Mucosa of gallbladder (tissue), 1 donor: ENCODE data around the gene KNDC1. TPM values are rescaled to one million over a fixed set of nuclear protein-coding genes. Genes with fewer than 3 reads are reported as not detected.
A peak's percentile ranks its signal among the peaks of the same experiment; 100 is the strongest.
"Not testable (repeated sequence)": the region's sequence is repeated elsewhere in the genome, so short reads cannot be mapped to it uniquely, and the experiment has no call there.

Source experiments
- DNase-seq: peaks from one replicate; pipeline ENCODE4 v3.0.0-alpha.2; 2020; ENCODE audit warnings: low spot score
- total RNA-seq: library from RNA; stranded (reverse); gene quantifications from one replicate; pipeline ENCODE4 v1.2.1, GENCODE V29; 2021
- donor health status: DM: no; HTN: no; CAD: no.

Gene KNDC1
- total RNA-seq, 1 donor from 2014 or later = 5.2 TPM

- no peak for DNase-seq
These were observed 99.6 kb downstream of the KNDC1 start for GRCh38 chr10:133259602-133259989.

DNA sequence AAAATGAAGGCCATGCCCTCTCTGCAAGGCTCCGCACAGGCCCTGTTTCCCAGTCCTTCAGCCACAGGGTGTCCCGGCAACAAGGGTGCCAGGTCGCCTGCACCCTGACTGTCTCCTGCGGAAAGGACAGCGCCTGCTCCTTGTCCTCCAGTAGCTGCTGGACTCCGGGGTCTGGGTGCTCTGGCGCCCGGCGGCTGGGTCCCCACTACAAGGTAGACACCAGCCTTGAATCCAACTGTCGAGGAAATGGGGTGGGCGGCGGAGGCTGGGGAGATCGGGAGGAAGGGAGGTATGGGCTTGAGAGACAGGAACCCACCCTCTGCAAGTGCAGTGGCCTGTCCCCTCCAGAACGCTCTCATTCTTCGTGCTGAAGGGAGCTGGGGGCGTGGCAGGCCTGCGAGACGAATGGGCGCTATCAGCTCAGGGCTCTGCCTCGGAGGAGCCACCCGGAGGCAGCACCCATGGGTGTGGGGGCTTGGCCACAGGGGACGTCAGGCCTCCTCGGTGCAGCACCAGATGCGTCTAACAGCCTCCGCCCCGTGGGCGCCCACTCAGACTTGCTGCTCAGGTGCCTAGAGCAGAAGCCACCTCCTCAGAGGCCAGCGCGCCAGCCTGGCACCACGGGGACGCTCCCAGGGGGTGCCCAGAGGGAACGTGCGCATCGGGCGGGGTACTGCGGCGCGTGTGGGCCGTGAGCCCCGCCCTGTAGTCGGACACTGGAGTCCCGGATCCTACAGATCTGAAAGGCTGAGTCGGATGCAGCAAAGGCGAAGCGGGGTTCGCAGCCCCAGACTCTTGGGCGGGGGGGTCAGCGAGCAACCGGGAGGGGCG lies 101.1 kb downstream of the KNDC1 start:
- DNase-seq = no peak

DNA sequence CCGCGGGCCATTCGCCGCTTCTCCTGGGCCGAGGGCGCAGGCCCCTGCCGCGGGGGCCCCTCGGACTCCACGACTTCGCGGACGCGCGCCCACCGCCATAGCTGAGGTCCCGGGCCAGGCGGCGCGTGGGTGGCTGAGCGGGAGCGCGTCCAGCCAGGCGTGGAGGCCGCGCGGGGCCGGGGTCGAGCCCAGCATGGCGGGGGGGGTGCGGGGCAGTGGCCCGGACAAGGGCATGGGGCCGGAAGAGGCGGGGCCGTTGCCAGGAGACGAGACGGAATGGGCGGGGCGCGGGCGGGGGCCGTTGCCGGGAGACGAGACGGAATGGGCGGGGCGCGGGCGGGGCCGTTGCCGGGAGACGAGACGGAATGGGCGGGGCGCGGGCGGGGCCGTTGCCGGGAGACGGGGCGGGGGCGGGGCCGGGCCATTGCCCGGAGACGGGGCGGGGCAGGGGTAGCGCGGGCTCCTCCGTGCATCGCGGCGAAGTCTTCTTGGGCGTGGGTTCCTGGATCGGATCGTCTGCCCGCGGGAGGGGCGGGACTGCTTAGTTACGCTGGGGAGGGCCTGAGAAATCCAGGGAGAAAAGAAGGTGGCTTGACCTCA lies 101.8 kb downstream of the KNDC1 start:
- peak; percentile 90 for DNase-seq

- DNase-seq = no peak
These were observed 102.7 kb downstream of the KNDC1 start for GRCh38 chr10:133262696-133263095.

GRCh38 chr10:133263674-133264073 lies 103.7 kb downstream of the KNDC1 start:
- DNase-seq = no peak

DNA sequence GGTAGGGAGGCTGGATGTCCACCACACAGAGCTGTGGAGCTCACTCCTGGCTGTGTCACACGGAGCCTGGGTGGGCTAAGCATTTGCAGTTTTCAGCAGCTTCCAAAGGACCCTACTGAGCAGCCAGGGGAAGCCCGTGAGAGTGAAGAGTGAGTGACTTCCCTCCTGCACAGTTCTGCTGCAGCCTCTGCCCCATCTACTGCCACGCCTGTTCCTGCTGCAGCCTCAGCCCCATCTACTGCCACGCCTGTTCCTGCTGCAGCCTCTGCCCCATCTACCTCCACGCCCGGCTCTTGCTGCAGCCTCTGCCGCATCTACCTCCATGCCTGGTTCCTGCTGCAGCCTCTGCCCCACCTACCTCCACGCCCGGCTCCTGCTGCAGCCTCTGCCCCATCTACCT lies 104.4 kb downstream of the KNDC1 start:
- no peak for DNase-seq

DNA sequence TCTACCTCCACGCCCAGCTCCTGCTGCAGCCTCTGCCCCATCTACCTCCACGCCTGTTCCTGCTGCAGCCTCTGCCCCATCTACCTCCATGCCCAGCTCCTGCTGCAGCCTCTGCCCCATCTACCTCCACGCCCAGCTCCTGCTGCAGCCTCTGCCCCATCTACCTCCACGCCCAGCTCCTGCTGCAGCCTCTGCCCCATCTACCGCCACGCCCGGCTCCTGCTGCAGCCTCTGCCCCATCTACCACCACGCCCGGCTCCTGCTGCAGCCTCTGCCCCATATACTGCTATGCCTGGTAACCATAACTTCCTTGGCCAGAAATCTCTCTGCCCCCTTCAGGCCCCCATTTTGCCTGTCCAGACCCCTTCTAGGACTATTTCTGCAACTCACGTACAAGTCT lies 105.0 kb downstream of the KNDC1 start:
- DNase-seq = not testable (repeated sequence)

DNA sequence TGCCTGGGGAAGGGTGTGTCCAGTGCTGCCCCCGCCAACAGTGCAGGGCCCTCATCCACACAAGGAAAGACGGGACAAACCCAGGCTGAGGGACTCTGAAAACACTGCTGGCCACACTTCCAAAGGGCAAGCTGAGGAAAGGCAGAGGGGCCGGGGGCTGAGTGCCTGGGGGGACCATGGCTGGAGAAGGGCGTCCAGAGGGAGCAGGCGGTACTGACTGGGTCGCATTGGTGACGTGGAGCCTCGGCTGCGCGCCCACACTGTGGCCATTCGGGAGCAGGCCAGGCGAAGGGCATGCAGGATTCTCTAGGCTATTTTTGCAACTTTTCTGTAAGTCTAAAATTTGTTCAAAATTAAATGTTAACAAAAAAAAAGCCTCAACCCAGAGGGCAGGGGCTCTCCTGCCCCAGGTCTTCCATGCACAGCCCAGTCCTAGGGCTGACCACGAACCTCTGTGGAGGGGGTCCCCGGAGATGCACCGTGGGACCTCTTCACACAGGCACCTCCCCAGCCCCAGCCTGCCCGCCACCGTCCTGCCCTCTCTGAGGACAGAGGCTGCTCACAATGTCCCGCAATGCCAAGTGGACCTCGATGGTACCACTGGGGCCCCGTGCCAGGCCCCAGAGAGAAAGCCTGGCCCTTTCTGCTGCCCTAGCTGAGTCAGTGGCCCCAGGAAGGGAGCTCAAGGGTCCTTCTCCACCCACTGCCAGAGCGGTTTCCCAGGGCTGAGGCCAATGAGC lies 106.2 kb downstream of the KNDC1 start:
- no peak for DNase-seq

DNA sequence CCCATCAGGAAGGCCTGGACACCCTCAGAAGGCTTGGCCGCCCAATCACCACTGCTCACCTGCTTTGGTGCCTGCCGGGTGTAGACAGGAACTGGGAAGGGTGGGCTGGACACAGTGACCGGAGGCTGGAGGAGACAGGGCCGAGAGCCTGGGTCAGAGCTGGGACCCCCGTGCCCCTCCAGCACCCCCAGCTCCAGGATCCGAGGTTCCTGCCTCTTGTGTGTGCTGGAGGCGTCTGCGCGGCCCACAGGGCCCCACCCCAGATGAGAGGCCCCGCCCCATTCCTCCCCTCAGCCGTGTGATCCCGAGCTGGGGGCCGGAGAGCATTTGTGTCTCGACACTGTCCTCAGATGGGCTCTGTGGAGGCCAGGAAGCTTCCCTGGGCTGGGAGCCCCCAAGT lies 107.3 kb downstream of the KNDC1 start:
- no peak for DNase-seq

DNA sequence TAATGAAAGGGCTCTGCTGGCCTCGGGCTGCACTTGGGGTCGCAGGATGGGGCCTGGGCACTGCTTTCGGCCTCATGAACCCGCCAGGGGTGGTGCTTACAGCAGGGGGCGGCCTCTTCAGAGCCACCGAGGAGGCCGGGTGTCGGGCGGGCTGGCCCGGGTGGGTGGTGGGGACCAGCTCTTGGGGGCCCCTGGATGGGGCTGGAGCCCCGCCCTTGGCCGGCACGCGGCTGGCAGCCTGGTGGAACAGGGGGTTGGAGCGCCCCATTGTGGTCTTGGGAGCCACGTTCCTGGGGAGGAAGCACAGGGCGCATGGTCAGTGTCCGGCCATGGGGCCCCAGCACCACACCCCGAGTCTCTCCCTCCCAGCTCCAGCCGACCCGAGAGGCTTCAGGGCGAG lies 107.8 kb downstream of the KNDC1 start:
- no peak for DNase-seq

DNA sequence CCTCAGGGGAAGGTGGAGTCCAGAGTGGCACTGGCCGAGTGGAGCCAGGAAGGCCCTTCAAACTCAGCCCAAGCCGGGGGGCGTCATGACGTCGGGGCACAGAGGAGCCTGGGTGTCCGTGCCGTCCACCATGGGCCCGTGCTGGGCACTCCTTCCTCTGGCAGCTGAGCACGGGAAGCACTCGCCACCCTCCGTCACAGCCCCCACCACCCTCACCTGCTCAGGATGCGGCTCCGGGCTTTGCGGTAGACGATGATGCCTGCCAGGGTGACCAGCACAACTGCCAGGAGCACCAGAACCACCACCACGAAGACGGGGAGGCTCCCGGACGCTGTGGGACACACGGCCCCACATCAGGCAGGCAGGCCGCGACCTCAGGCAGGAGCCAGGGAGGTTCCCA lies 108.5 kb downstream of the KNDC1 start:
- DNase-seq = no peak

GRCh38 chr10:133269367-133269766 lies 109.3 kb downstream of the KNDC1 start:
- no peak for DNase-seq

DNA sequence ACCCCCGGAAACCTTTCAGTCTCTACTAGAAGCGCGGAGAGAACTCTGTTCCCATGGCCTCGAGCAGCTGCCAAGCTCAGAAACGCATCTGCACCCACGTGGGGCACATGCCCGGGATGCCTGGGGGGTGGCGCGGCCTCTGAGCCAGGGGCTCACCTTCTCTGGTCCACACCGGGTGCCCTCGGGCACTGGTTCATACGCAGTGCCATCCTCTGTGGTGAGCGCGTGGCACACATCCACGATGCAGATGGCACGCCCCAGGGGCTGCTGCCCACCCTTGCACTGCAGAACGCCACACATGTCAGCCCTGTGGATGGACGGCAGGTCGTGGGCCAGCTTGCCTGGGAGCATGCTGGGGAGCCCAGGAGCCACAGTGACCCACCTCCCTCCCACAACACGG lies 110.2 kb downstream of the KNDC1 start:
- DNase-seq = no peak

DNA sequence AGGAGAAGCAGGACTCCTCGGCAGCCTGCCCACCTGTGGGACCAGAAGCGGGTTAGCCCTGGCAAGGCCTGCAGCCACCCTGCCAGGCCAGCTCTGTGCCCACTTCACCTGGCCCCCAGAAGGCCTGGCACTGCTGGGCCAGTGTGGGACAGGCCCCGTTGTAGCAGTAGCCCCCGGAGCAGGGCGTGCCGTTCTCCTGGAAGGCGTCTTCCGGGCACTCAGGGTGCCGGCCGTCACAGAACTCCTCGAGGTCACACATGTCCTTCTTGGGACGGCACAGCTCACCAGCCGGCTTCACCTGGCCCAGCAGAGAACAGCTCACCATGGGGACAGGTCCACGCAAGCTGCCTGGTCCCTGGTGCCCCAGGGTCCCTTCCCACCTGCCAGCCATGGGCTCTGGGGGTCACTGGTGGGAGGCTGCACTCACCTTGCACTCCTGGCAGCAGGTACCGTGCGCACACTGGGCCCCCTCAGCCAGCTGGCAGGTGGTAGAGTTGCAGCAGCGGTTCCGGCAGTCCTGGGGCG lies 110.8 kb downstream of the KNDC1 start:
- DNase-seq = no peak

DNA sequence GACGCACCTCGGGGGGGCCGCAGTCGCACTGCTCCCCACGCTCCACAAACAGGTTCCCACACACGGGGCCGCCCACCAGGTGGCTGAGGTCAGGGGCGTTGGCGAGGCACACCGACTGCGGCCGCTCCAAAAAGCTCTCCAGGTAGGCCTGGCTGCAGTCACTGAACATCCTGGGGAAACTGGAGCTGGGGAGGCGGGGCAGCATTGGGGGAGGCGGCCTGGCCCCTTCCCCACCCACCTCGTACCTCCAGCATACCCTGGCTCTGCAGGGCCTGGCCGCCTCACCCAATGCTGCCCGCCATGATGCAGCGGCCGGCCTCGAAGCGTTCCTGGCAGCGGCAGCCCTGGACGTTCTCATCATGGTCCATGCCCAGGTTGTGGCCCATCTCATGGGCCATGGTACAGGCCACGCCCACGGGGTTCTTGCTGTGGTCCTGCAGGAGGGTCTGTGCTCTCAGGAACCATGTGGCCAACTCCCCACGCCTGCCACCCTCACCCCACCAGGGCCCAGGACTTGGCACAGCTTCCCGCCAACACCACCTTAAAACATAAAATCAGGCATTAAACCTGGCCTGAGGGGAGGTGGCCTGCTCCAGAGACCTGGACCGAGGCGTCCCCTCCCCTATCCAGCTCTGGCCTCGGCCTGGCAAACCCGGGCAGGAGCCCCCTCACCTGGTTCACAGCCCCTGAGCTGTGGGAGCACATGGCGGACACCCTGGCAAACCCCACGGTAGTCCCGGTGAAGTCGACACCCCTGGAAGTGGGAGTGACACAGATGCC lies 111.7 kb downstream of the KNDC1 start:
- no peak for DNase-seq

DNA sequence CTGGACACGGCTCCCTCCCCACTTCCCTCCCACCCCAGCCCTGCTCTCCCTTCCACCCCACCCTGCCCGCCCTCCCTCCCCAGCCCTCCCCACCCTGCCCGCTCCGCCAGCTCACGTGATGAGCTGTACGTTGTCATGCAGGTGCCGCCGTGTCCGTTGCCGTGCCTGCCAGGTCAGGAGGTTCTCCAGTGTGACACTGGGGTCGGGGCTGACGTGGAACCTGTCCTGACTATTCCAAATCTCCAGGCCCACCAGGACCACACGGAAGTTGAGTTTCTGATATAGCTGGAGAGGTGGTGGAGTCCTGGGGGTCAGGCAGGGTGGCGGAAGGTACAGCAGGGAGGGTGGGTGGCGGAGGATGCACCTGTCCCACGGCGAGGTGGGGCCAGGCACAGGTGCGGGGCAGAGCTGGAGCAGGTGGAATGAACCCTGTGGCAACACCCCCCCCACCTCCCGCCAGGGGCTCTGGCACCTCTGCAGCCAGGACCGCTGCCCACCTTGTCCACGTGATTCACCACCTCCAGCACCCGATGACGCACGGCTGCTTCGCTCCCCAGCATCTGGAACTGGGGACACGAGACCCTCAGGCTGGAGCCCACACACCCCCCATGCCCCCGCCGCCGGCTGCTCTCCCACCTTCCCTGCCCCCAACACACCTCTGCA lies 112.4 kb downstream of the KNDC1 start:
- no peak for DNase-seq

- DNase-seq = no peak
These were observed 113.0 kb downstream of the KNDC1 start for GRCh38 chr10:133272964-133273420.

DNA sequence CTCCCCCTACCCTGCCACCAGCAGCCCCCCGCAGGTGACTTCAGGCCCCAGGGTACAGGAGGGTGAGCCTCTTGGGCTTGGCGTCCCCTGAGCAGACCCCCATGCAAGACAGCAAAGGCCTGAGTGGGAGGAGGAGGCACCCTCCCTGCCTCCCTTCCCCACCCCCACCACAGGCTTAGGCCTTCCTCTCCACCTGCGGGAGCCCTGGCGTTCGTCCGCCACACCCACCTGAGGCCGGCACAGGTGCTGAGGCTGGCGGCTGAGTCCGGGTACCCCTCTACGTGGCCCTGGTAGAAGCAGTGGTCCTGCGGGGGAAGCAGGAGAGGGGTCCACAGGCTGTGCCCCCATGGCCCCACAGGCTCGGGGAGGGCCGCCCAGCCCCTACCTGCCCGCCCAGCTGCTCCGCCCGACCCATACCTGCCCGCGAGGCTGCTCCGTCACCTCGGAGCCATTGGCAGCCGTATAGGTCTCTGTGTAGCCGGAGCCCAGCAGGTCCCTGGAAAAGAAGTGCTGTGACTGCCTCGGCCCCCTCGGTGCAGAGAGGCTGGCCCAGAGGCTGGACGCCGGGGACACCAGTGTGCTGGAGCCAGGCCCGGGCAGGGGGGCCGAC lies 113.6 kb downstream of the KNDC1 start:
- DNase-seq = no peak

DNA sequence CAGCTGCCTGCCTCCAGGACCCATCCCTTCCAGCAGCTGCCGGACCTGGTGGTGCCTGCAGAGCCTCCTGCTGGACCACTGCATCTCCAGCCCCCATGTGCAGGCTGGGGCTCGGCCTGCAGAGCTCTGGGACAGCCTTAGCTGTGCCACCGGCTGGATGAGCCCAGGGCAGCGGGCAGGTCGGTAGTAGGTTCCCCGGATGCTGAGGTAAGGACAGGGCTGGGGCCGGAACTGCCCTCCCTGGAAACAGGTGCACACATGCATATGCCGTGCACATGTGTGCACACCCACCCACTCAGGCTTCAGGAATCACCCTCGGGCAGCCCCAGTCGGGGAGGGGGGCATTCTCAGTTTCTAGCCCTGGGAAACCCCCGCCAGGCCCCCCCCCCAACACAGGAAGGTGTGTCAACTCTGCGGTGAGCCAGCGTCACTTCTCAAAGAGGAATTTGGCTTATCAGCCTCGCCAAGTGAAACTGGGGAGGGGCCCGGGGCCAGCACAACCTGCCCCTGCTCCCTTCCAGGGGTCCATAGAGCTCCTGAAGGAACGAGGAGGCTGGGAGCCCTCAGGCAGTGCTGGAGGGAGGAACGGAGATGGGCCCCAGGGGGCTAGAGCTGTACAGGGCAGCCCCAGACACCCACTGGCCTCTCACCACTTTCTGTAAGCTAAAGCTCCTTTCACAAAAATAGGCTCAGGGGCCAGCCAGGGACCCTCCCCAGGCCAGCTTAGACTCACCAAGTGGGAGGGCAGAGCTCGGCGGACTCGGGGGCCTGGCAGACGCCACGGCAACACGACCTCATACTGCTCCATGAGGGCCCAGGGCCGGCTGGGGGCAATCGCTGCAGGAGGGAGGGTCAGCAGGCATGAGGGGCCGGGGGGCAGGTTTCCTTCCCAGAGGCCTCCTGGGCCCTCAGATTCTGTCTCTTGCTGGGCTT lies 115.0 kb downstream of the KNDC1 start:
- DNase-seq = no peak

- no peak for DNase-seq
These were observed 115.7 kb downstream of the KNDC1 start for GRCh38 chr10:133275684-133276092.
